Measurements from ENCODE around the gene RHBDD3. TPM values are rescaled to one million over a fixed set of nuclear protein-coding genes. Genes with fewer than 3 reads are reported as not detected.

The RHBDD3 gene
- total RNA-seq: 10 to 100 TPM; 14.4 to 43.5 (median 32.6) TPM

DNA sequence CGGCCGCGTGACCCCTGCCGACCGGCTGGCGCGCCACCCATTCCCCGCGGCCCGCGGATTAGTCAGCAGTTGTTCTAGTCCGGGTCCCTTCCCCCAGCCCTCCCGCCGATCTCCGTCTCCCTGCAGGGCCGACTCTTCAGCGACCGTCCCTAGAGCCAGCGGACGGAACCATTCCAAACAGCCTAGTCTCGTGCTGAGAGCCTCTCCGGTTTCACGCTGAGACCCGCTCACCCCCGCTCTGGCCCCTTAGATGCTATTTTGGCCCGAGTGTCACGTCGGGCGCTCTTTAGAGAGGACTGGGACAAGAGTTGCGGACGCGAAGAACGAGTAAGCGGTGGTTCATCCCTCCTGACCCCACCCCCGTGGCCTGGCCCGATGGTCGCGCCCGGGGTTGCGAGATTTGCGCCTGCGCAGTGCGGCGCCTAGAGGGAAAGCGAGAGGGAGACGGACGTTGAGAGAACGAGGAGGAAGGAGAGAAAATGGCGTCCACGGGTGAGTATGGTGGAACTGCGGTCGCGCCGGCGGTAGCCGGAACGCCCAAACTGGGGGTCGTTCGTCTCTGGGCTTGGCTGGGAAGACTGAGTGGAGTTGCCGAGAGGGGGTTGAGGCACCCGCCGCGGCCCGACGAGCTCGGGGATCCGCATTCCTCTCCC is at the start of gene RHBDD3, which contains the start of gene EWSR1:
RHBDD3 (minus strand) TSS at position 124 of the 653 bp plus-strand sequence. CDS start 2,355 bp downstream, outside the sequence.
EWSR1 (plus strand) TSS at position 411 of the 653 bp plus-strand sequence; CDS start at position 480, 69 bp downstream.
- H3K4me3 ChIP-seq: peak within 1 kb of the TSS; percentile 86 to 100 (median 92)
- TF ChIP-seq CTCF (IDR thresholded peaks at IDR 0.05): peak in 2 of 5 experiments; percentile 66 to 74
- peak; percentile 77 to 99 for TF ChIP-seq EP300 (IDR thresholded peaks at IDR 0.05)
- peak; percentile 85 to 91 for TF ChIP-seq POLR2A (IDR thresholded peaks at IDR 0.05)
- peaks cover 0 to 57% (median 42%) of the 10 kb centered on the region in 4 donors for H3K4me1 ChIP-seq
- no peaks in the 10 kb centered on the region for H3K9me3 ChIP-seq
- DNase-seq (ENCODE audit: low spot score in 2 of 2): peak; percentile 89 to 94
- H3K27me3 ChIP-seq: no peaks in the 10 kb centered on the region
- peak within 1 kb of the TSS; percentile 96 to 99 (median 99) for H3K27ac ChIP-seq
- 0 to 1% methylated on average over 47 to 54 of the region's 67 CpGs for WGBS, 2 donors
- peaks cover 0 to 38% (median 0%) of the 10 kb centered on the region in 3 donors for H3K36me3 ChIP-seq

GRCh38 chr22:29316141-29316828 is 48.5 kb upstream of the RHBDD3 start:
- TF ChIP-seq CTCF (IDR thresholded peaks at IDR 0.05): no peak
- Histone ChIP-seq H3K9me3 (no peaks in the 10 kb centered on the region), H3K4me1 (peaks cover 0 to 47% (median 32%) of the 10 kb centered on the region in 4 donors), H3K4me3 (no peak overlapping the region), H3K36me3 (no peaks in the 10 kb centered on the region), H3K27me3 (peaks cover 0 to 28% of the 10 kb centered on the region in 2 donors), H3K27ac (no peak overlapping the region)
- DNase-seq (ENCODE audit: low spot score in 2 of 2): no peak
- 57 to 62% methylated on average over 18 of the region's 18 CpGs for WGBS, 2 donors

- Histone ChIP-seq H3K4me1 (peaks cover 0 to 54% (median 38%) of the 10 kb centered on the region in 4 donors), H3K27me3 (peaks cover 0 to 28% of the 10 kb centered on the region in 2 donors), H3K36me3 (no peaks in the 10 kb centered on the region), H3K4me3 (peak within 1 kb of the TSS in 2 of 4 donors; percentile 21 to 46), H3K27ac (no peak within 1 kb of the TSS), H3K9me3 (no peaks in the 10 kb centered on the region)
- TF ChIP-seq POLR2A (IDR thresholded peaks at IDR 0.05) (no peak), EP300 (IDR thresholded peaks at IDR 0.05) (no peak), CTCF (IDR thresholded peaks at IDR 0.05) (no peak)
- DNase-seq (ENCODE audit: low spot score in 2 of 2): no peak
- WGBS, 2 donors: 5 to 7% methylated on average over 35 to 41 of the region's 103 CpGs
Observed at GRCh38 chr22:29315286-29316140, 47.7 kb upstream of the RHBDD3 start, which contains the start of gene RASL10A. Gene RASL10A (minus strand): TSS chr22:29315697. CDS start chr22:29315246, 451 bp downstream.

DNA sequence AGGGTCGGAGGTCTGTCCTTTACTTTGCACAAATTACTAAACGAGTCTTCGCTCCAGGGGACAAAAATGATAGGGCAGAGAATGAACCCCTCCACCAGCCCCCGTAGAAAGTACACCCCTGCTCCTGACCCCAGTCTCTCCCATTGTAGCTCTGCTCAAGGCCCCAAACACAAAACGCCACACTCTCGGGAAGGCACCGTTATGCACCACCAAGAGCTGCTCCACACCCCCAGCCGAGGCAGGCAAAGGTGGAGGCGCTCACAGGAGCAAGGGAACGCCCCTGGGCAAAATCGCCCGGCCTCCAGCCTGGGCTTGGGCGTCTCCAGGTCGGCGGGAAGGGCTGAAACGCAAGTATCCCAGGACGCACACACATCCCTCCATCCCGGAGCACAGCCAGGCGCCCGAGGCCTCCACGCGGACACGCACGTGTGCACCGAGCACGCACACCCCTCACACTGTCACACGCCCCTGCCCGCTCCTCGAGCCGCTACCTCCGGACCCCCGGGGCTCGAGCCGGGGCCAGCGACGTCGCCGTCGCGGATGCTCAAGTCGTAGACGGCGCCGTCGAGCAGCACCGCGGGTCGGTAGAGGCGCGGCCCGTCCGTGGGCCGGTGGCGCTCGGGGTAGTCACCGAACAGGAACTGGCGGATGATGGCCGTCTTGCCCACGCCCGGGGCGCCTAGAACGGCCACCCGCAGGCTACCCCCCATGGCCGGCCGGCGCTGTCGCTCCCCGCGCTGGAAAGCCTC is 46.9 kb upstream of the RHBDD3 start:
- TF ChIP-seq POLR2A (IDR thresholded peaks at IDR 0.05) (no peak), CTCF (IDR thresholded peaks at IDR 0.05) (no peak), EP300 (IDR thresholded peaks at IDR 0.05) (no peak)
- H3K4me1 ChIP-seq: peaks cover 0 to 62% (median 44%) of the 10 kb centered on the region in 4 donors
- WGBS, 2 donors: 3 to 4% methylated on average over 52 to 53 of the region's 69 CpGs
- no peak for DNase-seq (ENCODE audit: low spot score in 2 of 2)
- H3K9me3 ChIP-seq: no peaks in the 10 kb centered on the region
- no peak overlapping the region for H3K27ac ChIP-seq
- H3K36me3 ChIP-seq: no peaks in the 10 kb centered on the region
- H3K27me3 ChIP-seq: peaks cover 0 to 28% of the 10 kb centered on the region in 2 donors
- H3K4me3 ChIP-seq: peak overlapping the region in 2 of 4 donors; percentile 21 to 46
